ENCODE measurements around the gene RPS6KA1. TPM values are rescaled to one million over a fixed set of nuclear protein-coding genes. Genes with fewer than 3 reads are reported as not detected.

The RPS6KA1 gene
- total and polyA plus RNA-seq, 9 of the 15 experiments (the other 6 are each of a cell fraction or from before 2014, with no cell fraction given) = 2.4 to 61.0 (median 35.5) TPM

DNA sequence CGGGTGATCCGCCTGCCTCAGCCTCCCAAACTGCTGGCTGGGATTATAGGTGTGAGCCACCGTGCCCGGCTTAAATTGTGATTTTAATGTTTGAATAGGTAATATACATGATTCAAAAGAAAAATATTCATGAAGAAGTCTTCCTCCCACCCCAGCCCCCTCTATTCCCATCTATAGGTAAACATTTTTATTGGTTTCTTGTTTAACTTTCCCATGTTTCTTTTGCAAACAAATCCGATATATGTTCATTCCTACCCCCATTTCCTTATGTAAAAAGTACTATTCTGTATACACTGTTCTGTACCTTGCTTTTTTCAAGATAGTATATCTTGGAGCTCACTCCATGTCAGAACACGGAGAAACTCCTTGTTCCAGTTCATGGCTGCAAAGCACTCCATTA lies 23.2 kb downstream of the RPS6KA1 start (continued):
- TF ChIP-seq, protein P1, sequence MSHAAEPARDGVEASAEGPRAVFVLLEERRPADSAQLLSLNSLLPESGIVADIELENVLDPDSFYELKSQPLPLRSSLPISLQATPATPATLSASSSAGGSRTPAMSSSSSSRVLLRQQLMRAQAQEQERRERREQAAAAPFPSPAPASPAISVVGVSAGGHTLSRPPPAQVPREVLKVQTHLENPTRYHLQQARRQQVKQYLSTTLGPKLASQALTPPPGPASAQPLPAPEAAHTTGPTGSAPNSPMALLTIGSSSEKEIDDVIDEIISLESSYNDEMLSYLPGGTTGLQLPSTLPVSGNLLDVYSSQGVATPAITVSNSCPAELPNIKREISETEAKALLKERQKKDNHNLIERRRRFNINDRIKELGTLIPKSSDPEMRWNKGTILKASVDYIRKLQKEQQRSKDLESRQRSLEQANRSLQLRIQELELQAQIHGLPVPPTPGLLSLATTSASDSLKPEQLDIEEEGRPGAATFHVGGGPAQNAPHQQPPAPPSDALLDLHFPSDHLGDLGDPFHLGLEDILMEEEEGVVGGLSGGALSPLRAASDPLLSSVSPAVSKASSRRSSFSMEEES (CRISPR knock-in tag; IDR thresholded peaks at IDR 0.05) = no peak
- TF ChIP-seq NR1H2 (CRISPR knock-in tag; IDR thresholded peaks at IDR 0.05) (no peak), ZZZ3 (IDR thresholded peaks at IDR 0.05) (no peak), TCF7 (IDR thresholded peaks at IDR 0.05; ENCODE audit: borderline replicate concordance) (no peak), MBD1 (CRISPR knock-in tag; IDR thresholded peaks at IDR 0.05) (no peak), KDM5B (IDR thresholded peaks at IDR 0.05; ENCODE audit: insufficient replicate concordance, low read depth, low read length) (no peak)
- TF ChIP-seq, protein P2, sequence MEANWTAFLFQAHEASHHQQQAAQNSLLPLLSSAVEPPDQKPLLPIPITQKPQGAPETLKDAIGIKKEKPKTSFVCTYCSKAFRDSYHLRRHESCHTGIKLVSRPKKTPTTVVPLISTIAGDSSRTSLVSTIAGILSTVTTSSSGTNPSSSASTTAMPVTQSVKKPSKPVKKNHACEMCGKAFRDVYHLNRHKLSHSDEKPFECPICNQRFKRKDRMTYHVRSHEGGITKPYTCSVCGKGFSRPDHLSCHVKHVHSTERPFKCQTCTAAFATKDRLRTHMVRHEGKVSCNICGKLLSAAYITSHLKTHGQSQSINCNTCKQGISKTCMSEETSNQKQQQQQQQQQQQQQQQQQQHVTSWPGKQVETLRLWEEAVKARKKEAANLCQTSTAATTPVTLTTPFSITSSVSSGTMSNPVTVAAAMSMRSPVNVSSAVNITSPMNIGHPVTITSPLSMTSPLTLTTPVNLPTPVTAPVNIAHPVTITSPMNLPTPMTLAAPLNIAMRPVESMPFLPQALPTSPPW (CRISPR knock-in tag; IDR thresholded peaks at IDR 0.05) = no peak
